ENCODE measurements around the gene BCL6.

The BCL6 gene

DNA sequence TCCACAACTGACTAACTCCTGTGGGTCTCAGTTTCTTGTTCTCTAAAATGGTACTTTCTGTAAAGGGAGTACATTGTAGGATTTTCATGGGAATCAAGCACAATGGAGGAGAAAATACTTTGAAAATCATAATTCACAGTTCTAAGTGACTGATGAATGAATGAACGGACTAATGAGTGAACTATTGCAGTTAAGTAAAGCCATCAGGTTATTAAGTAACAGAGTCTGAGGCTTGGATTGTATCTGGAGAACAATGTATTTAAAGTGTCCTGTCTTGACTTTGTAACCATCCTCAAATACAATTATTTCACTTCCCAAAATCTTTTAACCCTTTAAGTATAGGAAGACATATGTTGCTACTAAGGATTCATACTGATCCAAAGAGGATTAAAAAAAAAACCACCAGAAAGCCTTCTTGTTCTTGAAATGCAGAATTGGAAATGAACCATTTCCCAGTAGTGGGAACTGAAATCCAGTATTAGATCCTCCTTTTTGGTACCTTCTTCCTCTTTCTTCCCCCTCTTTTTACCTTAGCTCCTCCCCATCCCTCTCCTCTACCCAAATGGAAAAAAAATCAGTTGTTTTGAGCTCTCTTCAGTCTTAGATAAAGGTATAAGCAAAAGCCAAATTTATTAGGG is 13.2 kb upstream of the BCL6 start:
- TF ChIP-seq, protein P1, sequence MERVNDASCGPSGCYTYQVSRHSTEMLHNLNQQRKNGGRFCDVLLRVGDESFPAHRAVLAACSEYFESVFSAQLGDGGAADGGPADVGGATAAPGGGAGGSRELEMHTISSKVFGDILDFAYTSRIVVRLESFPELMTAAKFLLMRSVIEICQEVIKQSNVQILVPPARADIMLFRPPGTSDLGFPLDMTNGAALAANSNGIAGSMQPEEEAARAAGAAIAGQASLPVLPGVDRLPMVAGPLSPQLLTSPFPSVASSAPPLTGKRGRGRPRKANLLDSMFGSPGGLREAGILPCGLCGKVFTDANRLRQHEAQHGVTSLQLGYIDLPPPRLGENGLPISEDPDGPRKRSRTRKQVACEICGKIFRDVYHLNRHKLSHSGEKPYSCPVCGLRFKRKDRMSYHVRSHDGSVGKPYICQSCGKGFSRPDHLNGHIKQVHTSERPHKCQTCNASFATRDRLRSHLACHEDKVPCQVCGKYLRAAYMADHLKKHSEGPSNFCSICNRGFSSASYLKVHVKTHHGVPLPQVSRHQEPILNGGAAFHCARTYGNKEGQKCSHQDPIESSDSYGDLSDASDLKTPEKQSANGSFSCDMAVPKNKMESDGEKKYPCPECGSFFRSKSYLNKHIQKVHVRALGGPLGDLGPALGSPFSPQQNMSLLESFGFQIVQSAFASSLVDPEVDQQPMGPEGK (CRISPR knock-in tag; IDR thresholded peaks at IDR 0.05; ENCODE audit: borderline replicate concordance), result no peak
- TF ChIP-seq ZFP30 (CRISPR knock-in tag; IDR thresholded peaks at IDR 0.05) (no peak), ZFP3 (CRISPR knock-in tag; IDR thresholded peaks at IDR 0.05) (no peak), ISL1 (CRISPR knock-in tag; IDR thresholded peaks at IDR 0.05) (no peak), ZNF8 (CRISPR knock-in tag; IDR thresholded peaks at IDR 0.05) (no peak), PPARA (CRISPR knock-in tag; IDR thresholded peaks at IDR 0.05; ENCODE audit: borderline replicate concordance) (no peak), ARNTL (CRISPR knock-in tag; IDR thresholded peaks at IDR 0.05; ENCODE audit: borderline replicate concordance, low read depth) (no peak), ZNF565 (CRISPR knock-in tag; conservative IDR thresholded peaks at IDR 0.05; ENCODE audit: low read depth) (no peak), ZNF70 (CRISPR knock-in tag; IDR thresholded peaks at IDR 0.05) (no peak), CSDC2 (CRISPR knock-in tag; IDR thresholded peaks at IDR 0.05) (no peak)
- TF ChIP-seq, protein P2, sequence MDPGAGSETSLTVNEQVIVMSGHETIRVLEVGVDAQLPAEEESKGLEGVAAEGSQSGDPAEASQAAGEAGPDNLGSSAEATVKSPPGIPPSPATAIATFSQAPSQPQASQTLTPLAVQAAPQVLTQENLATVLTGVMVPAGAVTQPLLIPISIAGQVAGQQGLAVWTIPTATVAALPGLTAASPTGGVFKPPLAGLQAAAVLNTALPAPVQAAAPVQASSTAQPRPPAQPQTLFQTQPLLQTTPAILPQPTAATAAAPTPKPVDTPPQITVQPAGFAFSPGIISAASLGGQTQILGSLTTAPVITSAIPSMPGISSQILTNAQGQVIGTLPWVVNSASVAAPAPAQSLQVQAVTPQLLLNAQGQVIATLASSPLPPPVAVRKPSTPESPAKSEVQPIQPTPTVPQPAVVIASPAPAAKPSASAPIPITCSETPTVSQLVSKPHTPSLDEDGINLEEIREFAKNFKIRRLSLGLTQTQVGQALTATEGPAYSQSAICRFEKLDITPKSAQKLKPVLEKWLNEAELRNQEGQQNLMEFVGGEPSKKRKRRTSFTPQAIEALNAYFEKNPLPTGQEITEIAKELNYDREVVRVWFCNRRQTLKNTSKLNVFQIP (CRISPR knock-in tag; IDR thresholded peaks at IDR 0.05; ENCODE audit: borderline replicate concordance, low read depth), result no peak
- TF ChIP-seq, protein P3, sequence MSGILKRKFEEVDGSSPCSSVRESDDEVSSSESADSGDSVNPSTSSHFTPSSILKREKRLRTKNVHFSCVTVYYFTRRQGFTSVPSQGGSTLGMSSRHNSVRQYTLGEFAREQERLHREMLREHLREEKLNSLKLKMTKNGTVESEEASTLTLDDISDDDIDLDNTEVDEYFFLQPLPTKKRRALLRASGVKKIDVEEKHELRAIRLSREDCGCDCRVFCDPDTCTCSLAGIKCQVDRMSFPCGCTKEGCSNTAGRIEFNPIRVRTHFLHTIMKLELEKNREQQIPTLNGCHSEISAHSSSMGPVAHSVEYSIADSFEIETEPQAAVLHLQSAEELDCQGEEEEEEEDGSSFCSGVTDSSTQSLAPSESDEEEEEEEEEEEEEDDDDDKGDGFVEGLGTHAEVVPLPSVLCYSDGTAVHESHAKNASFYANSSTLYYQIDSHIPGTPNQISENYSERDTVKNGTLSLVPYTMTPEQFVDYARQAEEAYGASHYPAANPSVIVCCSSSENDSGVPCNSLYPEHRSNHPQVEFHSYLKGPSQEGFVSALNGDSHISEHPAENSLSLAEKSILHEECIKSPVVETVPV (CRISPR knock-in tag; IDR thresholded peaks at IDR 0.05), result no peak
- ATAC-seq, result no peak

DNA sequence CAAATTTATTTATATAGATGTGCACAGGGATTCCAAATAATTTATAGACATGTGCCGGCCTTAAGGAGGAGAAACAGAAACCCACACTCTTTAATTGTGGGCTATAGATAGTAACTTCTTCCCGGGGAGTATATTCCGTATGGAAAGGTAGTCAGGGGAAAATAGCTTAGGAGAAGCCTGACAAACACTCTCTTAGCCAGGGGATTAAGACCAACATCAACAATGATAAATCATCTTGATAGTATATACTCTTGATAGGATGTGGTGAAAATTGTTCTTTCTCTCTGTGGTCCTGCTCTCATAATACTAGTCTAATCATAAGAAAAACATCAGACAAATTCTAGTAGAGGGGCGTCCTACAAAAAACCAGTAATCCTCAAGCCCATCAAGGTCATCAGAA is 8.2 kb upstream of the BCL6 start:
- ATAC-seq, result no peak
- no peak for TF ChIP-seq ESRRG (CRISPR knock-in tag; IDR thresholded peaks at IDR 0.05)
- TF ChIP-seq ZFP30 (CRISPR knock-in tag; IDR thresholded peaks at IDR 0.05), result no peak
- TF ChIP-seq OSR1 (CRISPR knock-in tag; IDR thresholded peaks at IDR 0.05), result no peak
- TF ChIP-seq BACH2 (CRISPR knock-in tag; IDR thresholded peaks at IDR 0.05; ENCODE audit: borderline replicate concordance), result no peak

DNA sequence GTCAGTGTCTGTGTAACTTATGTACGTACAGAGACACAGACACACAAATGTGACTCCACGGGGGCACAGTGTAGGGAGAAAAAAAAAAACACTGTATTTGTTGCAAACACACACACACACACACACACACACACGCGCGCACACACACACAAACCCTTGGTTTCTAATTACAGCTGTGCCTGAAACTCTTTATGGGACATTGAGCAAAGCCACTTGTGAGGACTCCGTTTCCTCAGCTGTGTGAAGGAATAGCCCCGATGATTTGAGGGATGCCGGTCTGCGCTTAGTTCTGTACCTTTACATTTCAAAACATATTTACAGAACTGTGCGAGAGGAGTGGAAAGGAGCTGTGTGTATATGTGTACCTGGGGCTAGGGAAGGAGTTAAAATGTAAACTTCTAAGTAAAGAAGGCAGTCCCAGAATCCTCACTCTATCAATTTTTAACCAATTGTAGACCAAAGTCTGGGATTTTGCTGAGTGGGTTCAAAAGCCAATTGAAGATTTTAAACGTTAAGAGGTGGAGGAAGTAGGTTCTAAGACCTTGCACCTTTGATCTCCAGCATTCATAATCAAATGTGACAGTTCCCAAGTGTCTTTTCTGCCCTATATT is 5.3 kb upstream of the BCL6 start:
- no peak for ATAC-seq
- TF ChIP-seq, protein P4, sequence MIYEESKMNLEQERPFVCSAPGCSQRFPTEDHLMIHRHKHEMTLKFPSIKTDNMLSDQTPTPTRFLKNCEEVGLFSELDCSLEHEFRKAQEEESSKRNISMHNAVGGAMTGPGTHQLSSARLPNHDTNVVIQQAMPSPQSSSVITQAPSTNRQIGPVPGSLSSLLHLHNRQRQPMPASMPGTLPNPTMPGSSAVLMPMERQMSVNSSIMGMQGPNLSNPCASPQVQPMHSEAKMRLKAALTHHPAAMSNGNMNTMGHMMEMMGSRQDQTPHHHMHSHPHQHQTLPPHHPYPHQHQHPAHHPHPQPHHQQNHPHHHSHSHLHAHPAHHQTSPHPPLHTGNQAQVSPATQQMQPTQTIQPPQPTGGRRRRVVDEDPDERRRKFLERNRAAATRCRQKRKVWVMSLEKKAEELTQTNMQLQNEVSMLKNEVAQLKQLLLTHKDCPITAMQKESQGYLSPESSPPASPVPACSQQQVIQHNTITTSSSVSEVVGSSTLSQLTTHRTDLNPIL (CRISPR knock-in tag; IDR thresholded peaks at IDR 0.05; ENCODE audit: low read depth), result no peak

DNA sequence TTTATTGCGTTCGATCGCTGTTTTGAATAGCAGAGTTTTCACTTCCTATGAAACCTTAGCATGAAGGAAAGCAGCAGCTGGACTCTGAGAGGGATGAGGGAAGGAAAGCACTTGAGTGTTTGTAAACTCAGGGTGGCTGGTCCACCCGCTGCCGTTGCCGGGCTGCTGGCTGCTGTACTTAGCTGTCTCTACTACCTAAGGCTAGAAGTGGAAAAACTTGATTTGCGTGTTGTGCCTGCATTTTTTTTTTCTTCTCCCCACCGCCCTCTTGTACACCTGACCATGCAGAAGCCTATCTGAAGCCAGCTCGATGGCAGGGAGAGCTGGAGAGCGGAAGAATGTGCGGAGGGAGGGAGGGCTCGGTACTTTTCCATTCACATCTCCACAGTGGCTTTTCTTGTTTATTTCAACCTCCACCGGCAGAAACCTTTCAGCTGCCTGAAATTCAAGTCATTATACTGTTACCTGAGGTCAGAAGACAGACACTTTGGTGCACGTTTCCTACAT is 4.8 kb upstream of the BCL6 start:
- ATAC-seq, result no peak
- TF ChIP-seq GLIS3 (CRISPR knock-in tag; IDR thresholded peaks at IDR 0.05), result no peak
- TF ChIP-seq OSR1 (CRISPR knock-in tag; IDR thresholded peaks at IDR 0.05), result no peak
- TF ChIP-seq ZFP3 (CRISPR knock-in tag; IDR thresholded peaks at IDR 0.05), result no peak
- no peak for TF ChIP-seq ARNTL (CRISPR knock-in tag; IDR thresholded peaks at IDR 0.05; ENCODE audit: borderline replicate concordance, low read depth)
- TF ChIP-seq ZNF565 (CRISPR knock-in tag; conservative IDR thresholded peaks at IDR 0.05; ENCODE audit: low read depth), result no peak
- no peak for TF ChIP-seq PPARA (CRISPR knock-in tag; IDR thresholded peaks at IDR 0.05; ENCODE audit: borderline replicate concordance)
- TF ChIP-seq, protein P1 (CRISPR knock-in tag; IDR thresholded peaks at IDR 0.05; ENCODE audit: borderline replicate concordance), result no peak
- TF ChIP-seq RARB (CRISPR knock-in tag; IDR thresholded peaks at IDR 0.05), result no peak
- TF ChIP-seq, protein P3 (CRISPR knock-in tag; IDR thresholded peaks at IDR 0.05), result no peak
- TF ChIP-seq, protein P2 (CRISPR knock-in tag; IDR thresholded peaks at IDR 0.05; ENCODE audit: borderline replicate concordance, low read depth), result no peak
- TF ChIP-seq CSDC2 (CRISPR knock-in tag; IDR thresholded peaks at IDR 0.05), result no peak
